NCI-H1105 treated with DMSO at 0.1 percent for 48 hours (cell line): ENCODE measurements around the gene SLX1A.
A peak's percentile ranks its signal among the peaks of the same experiment; 100 is the strongest.
"Not testable (repeated sequence)": the region's sequence is repeated elsewhere in the genome, so short reads cannot be mapped to it uniquely, and the experiment has no call there.

Experiments
- DNase-seq: peaks from one replicate; lab custom pipeline; 2025; lab: John Stamatoyannopoulos, UW

The SLX1A gene

DNA sequence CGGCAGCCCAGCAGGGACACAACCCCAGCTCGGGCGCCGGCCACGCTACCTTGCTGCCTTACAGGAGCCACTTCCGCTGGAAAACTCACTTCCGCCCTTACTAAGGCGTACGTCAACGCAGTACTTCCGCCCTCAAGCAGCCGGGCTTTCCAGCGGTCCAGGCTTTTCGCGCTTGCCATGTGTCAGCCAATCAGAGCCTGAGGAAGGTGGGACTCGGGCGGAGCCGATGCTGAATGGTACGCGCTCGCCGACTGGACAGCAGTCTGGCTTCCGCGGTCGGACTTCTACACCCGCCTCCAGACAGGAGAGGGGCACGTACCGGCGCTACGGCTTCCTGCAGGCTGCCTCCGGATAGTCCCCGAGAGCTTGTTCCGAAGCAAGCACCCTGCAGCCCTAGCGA, at the start of gene SLX1A, which contains the start of gene BOLA2B:
Gene SLX1A, plus strand, starts transcription at position 261 of the 400 bp plus-strand sequence. CDS start 210 bp downstream, outside the sequence.
Gene BOLA2B, minus strand, starts transcription at position 52 of the 400 bp plus-strand sequence. CDS start 71 bp downstream, outside the sequence.
- not testable (repeated sequence) for DNase-seq

DNA sequence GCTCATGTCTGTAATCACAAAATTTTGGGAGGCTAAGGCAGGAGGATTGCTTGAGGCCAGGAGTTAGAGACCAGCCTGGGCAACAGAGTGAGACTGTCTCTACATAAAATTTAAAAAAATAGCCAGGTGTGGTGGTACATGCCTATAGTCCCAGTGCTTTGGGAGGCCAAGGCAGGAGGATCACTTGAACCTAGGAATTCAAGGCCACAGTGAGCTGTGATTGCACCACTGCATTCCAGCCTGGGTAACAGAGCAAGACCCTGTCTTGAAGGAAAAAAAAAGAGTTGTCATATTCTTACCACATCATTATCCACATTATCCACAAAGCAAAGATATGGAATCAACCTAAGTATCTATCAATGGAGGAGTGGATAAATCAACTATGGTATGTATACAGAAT, 49.7 kb upstream of the SLX1A start:
- no peak for DNase-seq

DNA sequence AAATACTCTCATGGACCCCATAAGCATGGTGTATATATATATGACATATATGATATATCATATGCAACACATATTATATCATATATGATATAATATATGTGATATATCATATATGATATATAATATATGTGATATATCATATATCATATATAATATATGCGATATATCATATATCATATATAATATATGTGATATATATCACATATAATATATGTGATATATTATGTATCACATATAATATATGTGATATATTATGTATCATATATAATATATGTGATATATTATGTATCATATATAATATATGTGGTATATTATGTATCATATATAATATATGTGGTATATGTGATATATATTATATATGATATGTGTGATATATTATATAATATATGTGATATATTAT, 48.8 kb upstream of the SLX1A start:
- no peak for DNase-seq

DNA sequence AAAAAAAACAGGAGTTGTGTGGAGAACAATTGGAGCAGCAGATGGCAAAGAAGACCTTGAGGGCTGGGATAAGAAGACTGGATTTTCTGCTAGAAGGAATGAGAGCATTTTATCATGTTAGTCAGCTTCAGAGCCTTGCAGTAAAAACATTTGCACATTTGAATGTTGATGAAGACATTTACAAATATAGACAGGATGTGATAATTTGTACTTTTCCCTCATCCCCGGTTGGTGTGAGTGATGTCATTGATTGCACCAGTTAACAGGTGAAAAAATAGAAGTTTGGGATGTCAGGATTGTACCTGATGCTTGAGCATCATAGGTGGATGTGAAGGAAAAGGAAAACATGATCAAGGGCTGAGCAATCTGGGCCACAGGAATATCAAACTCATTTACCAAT, 48.0 kb upstream of the SLX1A start:
- no peak for DNase-seq

DNA sequence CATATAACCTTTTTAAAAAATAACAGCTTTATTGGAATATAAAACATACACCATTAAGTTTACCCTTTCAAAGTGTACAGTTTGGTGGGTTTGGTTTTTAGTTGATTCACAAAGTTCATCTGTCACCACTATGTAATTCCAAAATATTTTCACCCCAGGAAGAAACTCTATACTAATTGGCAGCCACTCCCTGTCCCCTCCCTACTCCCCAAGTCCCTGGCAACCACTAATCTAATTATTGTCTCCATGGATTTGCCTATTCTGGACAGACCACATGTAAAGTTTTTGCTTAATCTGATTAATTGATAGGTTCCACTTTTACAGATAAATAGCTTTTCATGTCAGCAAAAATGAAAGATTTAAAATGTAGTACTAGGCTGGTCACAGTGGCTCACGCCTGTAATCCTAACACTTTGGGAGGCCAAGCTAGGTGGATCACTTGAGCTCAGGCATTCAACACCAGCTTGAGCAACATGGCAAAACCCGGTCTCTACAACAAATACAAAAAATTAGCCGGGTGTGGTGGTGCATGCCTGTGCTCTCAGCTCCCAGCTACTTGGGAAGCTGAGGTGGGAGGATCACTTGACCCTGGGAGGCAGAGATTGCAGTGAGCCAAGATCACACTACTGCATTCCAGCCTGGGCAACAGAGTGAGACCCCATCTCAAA, 45.7 kb upstream of the SLX1A start:
- DNase-seq, result no peak

DNA sequence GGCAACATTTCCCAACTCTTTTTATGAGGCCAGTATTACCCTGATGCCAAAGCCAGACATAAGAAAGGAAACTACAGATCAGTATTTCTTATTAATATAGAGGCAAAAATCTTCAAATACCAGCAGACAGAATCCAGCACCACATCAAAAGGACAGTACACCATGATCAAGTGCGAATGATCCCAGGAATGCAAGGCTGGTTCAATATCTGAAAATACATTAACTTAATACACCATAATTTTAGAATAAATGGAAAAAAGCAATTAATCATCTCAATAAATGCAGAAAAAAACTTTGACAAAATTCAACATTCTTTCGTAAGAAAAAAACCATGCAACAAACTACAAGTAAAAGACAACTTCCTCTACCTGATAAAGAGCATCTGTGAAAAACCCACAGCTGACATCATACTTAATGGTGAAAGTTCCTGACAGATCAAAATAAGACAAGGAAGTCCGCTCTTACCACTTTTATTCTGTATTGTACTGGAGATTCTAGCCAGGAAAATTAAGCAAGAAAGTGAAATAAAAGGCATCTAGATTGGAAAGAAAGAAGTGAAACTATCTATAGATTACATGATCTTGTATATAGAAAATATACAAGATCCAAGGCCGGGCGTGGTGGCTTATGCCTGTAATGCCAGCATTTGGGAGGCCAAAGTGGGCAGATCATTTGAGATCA, 44.3 kb upstream of the SLX1A start:
- no peak for DNase-seq

DNA sequence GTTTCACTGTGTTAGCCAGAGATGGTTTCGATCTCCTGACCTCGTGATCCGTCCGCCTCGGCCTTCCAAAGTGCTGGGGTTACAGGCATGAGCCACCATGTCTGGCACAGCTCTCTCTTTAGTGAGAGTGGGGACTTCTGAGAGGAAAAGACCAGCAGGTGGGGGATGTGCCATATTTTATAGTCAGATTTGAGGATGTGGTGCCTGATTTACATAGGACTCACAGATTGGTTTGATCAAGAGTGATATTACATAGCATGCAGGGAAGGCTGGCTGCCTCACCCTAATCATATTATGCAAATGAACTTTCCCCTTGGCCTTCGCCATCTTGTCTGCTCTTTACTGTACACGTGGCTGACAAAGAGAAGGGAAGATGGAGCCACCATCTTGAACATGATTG, 42.6 kb upstream of the SLX1A start:
- no peak for DNase-seq

DNA sequence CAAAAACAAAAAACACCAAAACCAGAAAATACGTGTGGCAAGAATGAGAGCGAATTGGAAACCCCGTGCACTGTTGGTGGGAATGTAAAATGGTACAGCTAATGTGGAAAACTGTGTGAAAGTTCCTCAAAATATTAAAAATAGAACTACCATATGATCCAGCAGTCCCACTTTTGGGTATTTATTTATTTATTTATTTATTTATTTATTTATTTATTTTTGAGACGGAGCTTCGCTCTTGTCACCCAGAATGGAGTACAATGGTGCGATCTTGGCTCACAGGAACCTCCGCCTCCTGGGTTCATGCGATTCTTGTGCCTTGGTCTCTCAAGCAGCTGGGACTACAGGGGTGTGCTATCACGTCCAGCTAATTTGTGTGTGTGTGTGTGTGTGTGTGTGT, 41.2 kb upstream of the SLX1A start:
- no peak for DNase-seq

DNA sequence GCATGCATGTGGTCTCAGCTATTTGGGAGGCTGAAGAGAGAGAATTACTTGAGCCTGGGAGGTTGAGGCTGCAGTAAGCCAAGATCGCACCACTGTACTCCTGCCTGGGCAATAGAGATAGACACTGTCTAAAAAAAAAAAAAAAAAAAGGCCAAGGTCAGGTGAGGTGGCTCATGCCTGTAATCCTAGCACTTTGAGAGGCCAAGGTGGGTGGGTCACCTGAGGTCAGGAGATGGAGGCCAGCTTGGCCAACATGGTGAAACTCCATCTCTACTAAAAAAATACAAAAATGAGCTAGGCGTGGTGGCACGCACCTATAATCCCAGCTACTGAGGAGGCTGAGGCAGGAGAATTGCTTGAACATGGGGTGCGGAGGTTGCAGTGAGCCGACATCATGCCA, 38.5 kb upstream of the SLX1A start:
- DNase-seq, result no peak

DNA sequence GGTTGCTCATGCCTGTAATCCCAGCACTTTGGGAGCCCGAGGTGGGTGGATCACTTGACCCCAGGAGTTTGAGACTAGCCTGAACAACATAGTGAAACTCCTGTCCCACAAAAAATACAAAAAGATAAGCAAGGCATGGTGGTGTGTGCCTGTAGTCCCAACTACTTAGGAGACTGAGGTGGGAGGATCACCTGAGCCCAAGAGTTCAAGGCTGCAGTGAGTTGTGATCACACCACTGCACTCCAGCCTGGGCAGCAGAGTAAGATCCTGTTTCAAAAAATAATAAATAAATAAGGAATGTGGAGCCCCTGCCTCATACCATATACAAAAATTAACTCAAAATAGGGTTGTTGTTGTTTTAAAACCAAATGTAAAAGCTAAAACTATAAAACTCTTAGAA, 36.5 kb upstream of the SLX1A start:
- no peak for DNase-seq

DNA sequence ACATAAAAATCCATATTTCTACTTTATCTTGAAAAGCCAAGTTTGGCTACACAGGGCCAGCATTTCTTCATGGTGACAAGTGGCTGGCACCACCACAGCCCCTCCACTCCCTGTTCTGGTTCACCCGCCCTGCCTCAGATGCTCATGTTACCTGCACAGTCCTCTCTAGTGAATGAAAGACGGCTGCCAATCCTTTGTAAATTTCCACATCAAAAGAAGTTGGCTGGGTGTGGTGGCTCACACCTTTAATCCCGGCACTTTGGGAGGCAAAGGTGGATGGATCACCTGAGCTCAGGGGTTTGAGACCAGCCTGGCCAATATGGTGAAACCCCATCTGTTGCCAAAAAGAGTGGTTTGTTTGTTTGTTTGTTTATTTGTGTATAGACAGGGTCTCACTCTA, 30.1 kb upstream of the SLX1A start:
- DNase-seq, result no peak

DNA sequence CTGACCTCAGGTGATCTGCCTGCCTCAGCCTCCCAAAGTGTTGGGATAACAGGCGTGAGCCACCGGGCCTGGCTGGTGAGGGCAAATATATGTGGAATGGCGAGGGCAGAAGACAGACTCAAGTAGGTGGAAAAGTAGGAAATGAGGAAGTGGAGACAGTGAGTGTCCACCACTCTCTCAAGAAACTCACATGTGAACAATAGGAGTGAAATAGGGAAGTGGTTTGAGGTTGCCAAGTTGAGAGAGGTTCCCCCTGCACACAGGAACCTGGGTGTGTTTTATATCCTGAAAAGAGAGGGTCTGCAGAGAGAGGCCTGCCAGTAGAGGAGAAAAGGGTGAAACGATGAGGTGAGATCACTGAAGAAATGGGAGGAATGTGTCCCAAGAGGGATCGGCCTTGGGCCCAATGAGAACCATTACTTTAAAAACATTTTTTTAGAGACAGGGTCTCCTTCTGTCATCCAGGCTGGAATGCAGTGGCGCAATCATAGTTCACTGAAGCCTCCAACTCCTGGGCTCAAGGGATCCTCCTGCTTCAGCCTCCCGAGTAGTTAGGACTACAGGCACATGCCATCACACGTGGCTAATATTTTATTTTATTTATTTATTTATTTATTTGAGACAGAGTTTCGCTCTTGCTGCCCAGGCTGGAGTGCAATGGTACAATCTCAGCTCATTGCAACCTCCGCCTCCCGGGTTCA, 27.3 kb upstream of the SLX1A start:
- DNase-seq, result no peak

DNA sequence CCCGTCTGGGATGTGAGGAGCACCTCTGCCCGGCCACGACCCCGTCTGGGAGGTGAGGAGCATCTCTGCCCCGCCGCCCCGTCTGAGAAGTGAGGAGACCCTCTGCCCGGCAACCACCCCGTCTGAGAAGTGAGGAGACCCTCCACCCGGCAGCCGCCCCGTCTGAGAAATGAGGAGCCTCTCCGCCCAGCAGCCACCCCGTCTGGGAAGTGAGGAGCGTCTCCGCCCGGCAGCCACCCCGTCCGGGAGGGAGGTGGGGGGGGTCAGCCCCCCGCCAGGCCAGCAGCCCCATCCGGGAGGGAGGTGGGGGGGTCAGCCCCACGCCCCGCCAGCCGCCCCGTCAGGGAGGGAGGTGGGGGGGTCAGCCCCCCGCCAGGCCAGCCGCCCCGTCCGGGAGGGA, 24.9 kb upstream of the SLX1A start:
- DNase-seq, result not testable (repeated sequence)

DNA sequence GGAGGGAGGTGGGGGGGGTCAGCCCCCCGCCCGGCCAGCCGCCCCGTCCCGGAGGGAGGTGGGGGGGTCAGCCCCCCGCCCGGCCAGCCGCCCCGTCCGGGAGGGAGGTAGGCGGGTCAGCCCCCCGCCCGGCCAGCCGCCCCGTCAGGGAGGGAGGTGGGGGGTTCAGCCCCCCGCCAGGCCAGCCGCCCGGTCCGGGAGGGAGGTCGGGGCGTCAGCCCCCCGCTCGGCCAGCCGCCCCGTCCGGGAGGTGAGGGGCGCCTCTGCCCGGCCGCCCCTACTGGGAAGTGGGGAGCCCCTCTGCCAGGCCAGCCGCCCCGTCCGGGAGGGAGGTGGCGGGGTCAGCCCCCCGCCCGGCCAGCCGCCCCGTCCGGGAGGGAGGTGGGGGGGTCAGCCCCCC, 24.3 kb upstream of the SLX1A start:
- not testable (repeated sequence) for DNase-seq

DNA sequence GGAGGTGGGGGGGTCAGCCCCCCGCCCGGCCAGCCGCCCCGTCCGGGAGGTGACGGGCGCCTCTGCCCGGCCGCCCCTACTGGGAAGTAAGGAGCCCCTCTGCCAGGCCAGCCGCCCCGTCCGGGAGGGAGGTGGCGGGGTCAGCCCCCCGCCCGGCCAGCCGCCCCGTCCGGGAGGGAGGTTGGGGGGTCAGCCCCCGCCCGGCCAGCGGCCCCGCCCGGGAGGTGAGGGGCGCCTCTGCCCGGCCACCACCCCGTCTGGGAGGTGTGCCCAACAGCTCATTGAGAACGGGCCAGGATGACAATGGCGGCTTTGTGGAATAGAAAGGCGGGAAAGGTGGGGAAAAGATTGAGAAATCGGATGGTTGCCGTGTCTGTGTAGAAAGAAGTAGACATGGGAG, 23.5 kb upstream of the SLX1A start:
- not testable (repeated sequence) for DNase-seq

DNA sequence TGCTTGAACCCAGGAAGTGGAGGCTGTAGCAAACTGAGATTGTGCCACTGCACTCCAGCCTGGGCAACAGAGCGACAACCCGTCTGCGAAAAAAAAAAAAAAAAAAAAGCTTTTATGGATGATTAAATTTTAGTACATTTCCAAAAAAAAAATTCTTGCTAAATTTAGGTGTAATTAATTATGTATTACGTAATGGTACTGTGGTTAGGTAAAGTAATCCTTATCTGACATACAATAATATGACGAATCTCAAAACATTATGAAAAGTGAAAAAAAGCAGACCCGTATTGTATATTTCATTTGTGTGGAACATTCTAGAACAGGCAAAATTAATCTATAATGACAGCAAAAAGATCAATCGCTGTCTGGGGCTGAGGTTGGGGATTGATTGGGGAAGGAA, 20.6 kb upstream of the SLX1A start:
- no peak for DNase-seq

DNA sequence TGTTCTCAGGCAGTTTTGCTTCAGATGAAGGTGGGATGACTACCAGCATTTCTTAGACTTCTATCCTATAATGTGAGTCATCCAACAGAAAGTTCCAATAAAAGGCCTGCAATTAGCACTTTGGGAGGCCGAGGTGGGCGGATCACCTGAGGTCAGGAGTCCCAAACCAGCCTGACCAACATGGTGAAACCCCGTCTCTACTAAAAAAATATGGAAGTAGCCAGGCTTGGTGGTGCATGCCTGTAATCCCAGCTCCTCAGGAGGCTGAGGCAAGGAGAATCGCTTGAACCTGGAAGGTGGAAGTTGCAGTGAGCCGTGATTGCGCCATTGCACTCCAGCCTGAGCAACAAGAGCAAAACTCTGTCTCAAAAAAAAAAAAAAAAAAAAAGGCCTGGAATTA, 16.8 kb upstream of the SLX1A start:
- not testable (repeated sequence) for DNase-seq

DNA sequence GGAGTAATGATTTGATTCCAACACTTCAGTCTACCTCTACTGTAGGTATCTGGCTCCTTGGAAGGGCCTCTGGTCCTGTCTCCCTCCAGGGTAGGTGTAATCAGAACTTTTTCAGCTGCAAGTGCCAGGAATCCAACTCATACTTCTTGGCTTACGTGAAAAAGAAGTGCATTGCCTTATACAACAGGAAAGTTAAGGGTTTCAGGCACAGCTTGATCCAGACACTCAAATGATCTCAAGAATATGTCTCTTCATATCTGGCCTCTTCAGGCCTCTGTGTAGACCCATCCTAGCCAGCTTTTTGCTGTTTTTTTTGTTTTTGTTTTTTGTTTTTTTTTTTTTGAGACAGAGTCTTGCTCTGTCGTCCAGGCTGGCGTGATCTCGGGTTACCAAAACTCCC, 14.5 kb upstream of the SLX1A start:
- no peak for DNase-seq

DNA sequence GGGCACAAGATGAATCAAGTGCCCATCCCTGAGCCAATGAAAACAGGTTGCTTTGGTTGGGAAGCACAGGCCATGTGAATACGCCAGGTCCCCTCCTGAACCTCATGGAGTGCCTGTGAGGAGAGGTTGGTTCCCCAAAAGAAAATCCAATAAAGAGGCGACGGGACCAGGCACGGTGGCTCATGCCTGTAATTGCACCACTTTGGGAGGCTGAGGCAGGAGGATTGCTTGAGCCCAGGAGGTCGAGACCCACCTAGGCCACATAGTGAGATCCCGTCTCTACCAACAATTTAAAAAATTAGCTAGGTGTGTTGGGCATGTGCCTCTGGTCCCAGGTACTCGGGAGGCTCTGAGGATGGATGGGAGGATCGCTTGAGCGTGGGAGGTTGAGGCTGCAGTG, 13.7 kb upstream of the SLX1A start:
- DNase-seq, result no peak

DNA sequence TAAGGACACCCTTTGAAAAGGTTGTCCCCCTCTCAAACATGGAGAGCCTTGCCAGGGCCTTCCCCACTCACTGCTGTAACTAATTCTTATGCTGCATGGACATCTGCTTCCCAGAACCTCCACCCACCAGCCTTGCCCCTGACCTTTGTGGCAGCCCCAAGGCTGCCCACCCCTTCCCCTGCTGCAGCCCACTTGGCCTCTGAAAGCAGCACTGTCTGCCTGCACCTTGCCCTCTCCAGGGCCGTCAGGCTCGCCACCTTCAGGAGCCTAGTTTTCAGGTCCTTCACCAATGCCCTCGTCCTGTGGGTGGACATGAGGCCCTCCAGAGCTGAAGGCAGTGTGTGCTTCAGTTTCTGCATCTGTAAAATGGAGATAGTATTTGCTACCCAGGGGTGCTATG, 12.9 kb upstream of the SLX1A start:
- DNase-seq, result no peak

DNA sequence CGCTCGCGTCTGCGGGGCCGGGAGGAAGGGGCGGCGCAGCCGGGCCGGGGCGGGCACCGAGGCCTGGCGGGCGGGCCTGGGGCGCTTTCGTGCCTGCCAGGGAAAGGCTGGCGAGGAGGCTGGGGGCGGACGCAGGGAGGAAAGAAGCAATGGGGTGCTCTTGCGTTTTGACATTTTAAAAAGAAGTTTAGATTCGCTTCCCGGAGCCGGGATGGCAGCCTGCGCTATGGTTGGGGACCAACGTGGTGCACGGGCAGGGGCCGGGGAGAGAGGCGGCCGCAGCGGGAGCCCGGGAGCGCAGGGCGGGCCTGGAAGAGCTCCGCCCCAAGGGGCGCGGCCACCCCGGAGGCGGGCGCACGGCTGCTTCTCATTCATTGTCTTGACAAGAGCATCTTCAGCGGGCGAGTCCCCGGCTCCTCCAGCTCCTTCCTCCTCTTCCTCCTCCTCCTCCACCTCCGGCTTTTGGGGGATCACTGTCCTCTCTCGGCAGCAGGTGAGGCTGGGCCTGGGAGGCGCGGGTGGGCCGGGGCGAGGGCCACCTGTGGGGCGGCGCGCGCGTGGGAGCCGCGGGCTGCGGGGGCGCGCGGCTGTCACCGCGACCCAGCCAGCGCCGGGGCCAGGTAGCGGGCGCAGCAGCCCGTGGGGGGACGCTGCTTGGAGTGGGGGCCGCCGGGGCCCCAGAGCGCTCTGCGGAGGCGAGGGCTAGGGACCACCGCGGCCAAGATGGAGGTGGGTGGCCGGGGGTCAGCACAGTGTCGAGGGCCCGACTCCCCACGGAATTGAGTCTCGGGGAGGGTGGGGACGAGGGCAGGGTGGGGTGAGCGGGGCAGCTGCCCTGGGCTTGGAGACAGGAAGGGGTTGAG, 10.2 kb upstream of the SLX1A start, which contains the start of gene CORO1A:
Gene CORO1A, plus strand, starts transcription at position 370 of the 863 bp plus-strand sequence. CDS start 1,608 bp downstream, outside the sequence.
- peak; percentile 68 for DNase-seq
